Measurements from ENCODE around the gene CGRRF1.

The CGRRF1 gene

GRCh38 chr14:54509546-54510501 is at the start of gene CGRRF1:
CGRRF1 (plus strand) TSS chr14:54509906; CDS start chr14:54509960, 54 bp downstream.
- H3K4me3 ChIP-seq (ENCODE audit: low read depth in 1 of 2, low read length in 2 of 2), result peak within 1 kb of the TSS; percentile 96 to 97
- peak within 1 kb of the TSS; percentile 92 for H3K9ac ChIP-seq (ENCODE audit: low read depth in 1 of 2, low read length in 2 of 2)
- H3K27me3 ChIP-seq (ENCODE audit: control insufficient read depth in 1 of 2, insufficient read depth in 2 of 2, low read length in 2 of 2), result no peaks in the 10 kb centered on the region
- H3K9me3 ChIP-seq (ENCODE audit: control insufficient read depth in 1 of 2, low read length in 2 of 2), result no peaks in the 10 kb centered on the region
- H3K36me3 ChIP-seq (ENCODE audit: control insufficient read depth in 1 of 2, insufficient read depth in 2 of 2, low read length in 2 of 2), result no peaks in the 10 kb centered on the region
- peak within 1 kb of the TSS; percentile 54 for H3K27ac ChIP-seq (ENCODE audit: low read depth, low read length)
- peaks cover 13 to 15% of the 10 kb centered on the region in 2 donors for H3K4me1 ChIP-seq (ENCODE audit: control insufficient read depth in 1 of 2, insufficient read depth in 2 of 2, low read length in 2 of 2)

- Histone ChIP-seq H3K4me3 (ENCODE audit: low read depth in 1 of 2, low read length in 2 of 2) (no peak overlapping the region), H3K27me3 (ENCODE audit: control insufficient read depth in 1 of 2, insufficient read depth in 2 of 2, low read length in 2 of 2) (no peaks in the 10 kb centered on the region), H3K9ac (ENCODE audit: low read depth in 1 of 2, low read length in 2 of 2) (no peak overlapping the region), H3K36me3 (ENCODE audit: control insufficient read depth in 1 of 2, insufficient read depth in 2 of 2, low read length in 2 of 2) (no peaks in the 10 kb centered on the region), H3K27ac (ENCODE audit: low read depth, low read length) (no peak overlapping the region), H3K9me3 (ENCODE audit: control insufficient read depth in 1 of 2, low read length in 2 of 2) (peaks cover 8 to 13% of the 10 kb centered on the region in 2 donors), H3K4me1 (ENCODE audit: control insufficient read depth in 1 of 2, insufficient read depth in 2 of 2, low read length in 2 of 2) (no peaks in the 10 kb centered on the region)
Observed at GRCh38 chr14:54462048-54462447, 47.7 kb upstream of the CGRRF1 start.

GRCh38 chr14:54465654-54466053 is 44.1 kb upstream of the CGRRF1 start:
- Histone ChIP-seq H3K36me3 (ENCODE audit: control insufficient read depth in 1 of 2, insufficient read depth in 2 of 2, low read length in 2 of 2) (no peaks in the 10 kb centered on the region), H3K4me1 (ENCODE audit: control insufficient read depth in 1 of 2, insufficient read depth in 2 of 2, low read length in 2 of 2) (peaks cover 3% of the 10 kb centered on the region in 2 donors), H3K4me3 (ENCODE audit: low read depth in 1 of 2, low read length in 2 of 2) (no peak overlapping the region), H3K9me3 (ENCODE audit: control insufficient read depth in 1 of 2, low read length in 2 of 2) (peaks cover 0 to 13% of the 10 kb centered on the region in 2 donors), H3K27ac (ENCODE audit: low read depth, low read length) (no peak overlapping the region), H3K27me3 (ENCODE audit: control insufficient read depth in 1 of 2, insufficient read depth in 2 of 2, low read length in 2 of 2) (no peaks in the 10 kb centered on the region), H3K9ac (ENCODE audit: low read depth in 1 of 2, low read length in 2 of 2) (no peak overlapping the region)

GRCh38 chr14:54467280-54467679 is 42.4 kb upstream of the CGRRF1 start:
- no peak overlapping the region for H3K4me3 ChIP-seq (ENCODE audit: low read depth in 1 of 2, low read length in 2 of 2)
- H3K36me3 ChIP-seq (ENCODE audit: control insufficient read depth in 1 of 2, insufficient read depth in 2 of 2, low read length in 2 of 2), result no peaks in the 10 kb centered on the region
- H3K9me3 ChIP-seq (ENCODE audit: control insufficient read depth in 1 of 2, low read length in 2 of 2), result peaks cover 0 to 13% of the 10 kb centered on the region in 2 donors
- H3K4me1 ChIP-seq (ENCODE audit: control insufficient read depth in 1 of 2, insufficient read depth in 2 of 2, low read length in 2 of 2), result peaks cover 8 to 12% of the 10 kb centered on the region in 2 donors
- H3K27ac ChIP-seq (ENCODE audit: low read depth, low read length), result no peak overlapping the region
- H3K9ac ChIP-seq (ENCODE audit: low read depth in 1 of 2, low read length in 2 of 2), result no peak overlapping the region
- H3K27me3 ChIP-seq (ENCODE audit: control insufficient read depth in 1 of 2, insufficient read depth in 2 of 2, low read length in 2 of 2), result no peaks in the 10 kb centered on the region

- H3K4me3 ChIP-seq (ENCODE audit: low read depth in 1 of 2, low read length in 2 of 2), result no peak overlapping the region
- no peak overlapping the region for H3K9ac ChIP-seq (ENCODE audit: low read depth in 1 of 2, low read length in 2 of 2)
- peaks cover 0 to 13% of the 10 kb centered on the region in 2 donors for H3K9me3 ChIP-seq (ENCODE audit: control insufficient read depth in 1 of 2, low read length in 2 of 2)
- H3K36me3 ChIP-seq (ENCODE audit: control insufficient read depth in 1 of 2, insufficient read depth in 2 of 2, low read length in 2 of 2), result peaks cover 0 to 4% of the 10 kb centered on the region in 2 donors
- no peaks in the 10 kb centered on the region for H3K27me3 ChIP-seq (ENCODE audit: control insufficient read depth in 1 of 2, insufficient read depth in 2 of 2, low read length in 2 of 2)
- no peak overlapping the region for H3K27ac ChIP-seq (ENCODE audit: low read depth, low read length)
- H3K4me1 ChIP-seq (ENCODE audit: control insufficient read depth in 1 of 2, insufficient read depth in 2 of 2, low read length in 2 of 2), result peaks cover 8 to 12% of the 10 kb centered on the region in 2 donors
Observed at GRCh38 chr14:54470701-54471100, 39.0 kb upstream of the CGRRF1 start.

GRCh38 chr14:54471641-54472040 is 38.1 kb upstream of the CGRRF1 start:
- Histone ChIP-seq H3K27ac (ENCODE audit: low read depth, low read length) (no peak overlapping the region), H3K36me3 (ENCODE audit: control insufficient read depth in 1 of 2, insufficient read depth in 2 of 2, low read length in 2 of 2) (peaks cover 0 to 7% of the 10 kb centered on the region in 2 donors), H3K27me3 (ENCODE audit: control insufficient read depth in 1 of 2, insufficient read depth in 2 of 2, low read length in 2 of 2) (no peaks in the 10 kb centered on the region)

GRCh38 chr14:54472315-54472714 is 37.4 kb upstream of the CGRRF1 start:
- Histone ChIP-seq H3K9ac (ENCODE audit: low read depth in 1 of 2, low read length in 2 of 2) (no peak overlapping the region), H3K4me1 (ENCODE audit: control insufficient read depth in 1 of 2, insufficient read depth in 2 of 2, low read length in 2 of 2) (peaks cover 8 to 12% of the 10 kb centered on the region in 2 donors), H3K9me3 (ENCODE audit: control insufficient read depth in 1 of 2, low read length in 2 of 2) (peaks cover 0 to 7% of the 10 kb centered on the region in 2 donors), H3K36me3 (ENCODE audit: control insufficient read depth in 1 of 2, insufficient read depth in 2 of 2, low read length in 2 of 2) (peaks cover 0 to 7% of the 10 kb centered on the region in 2 donors), H3K27me3 (ENCODE audit: control insufficient read depth in 1 of 2, insufficient read depth in 2 of 2, low read length in 2 of 2) (no peaks in the 10 kb centered on the region), H3K4me3 (ENCODE audit: low read depth in 1 of 2, low read length in 2 of 2) (no peak overlapping the region), H3K27ac (ENCODE audit: low read depth, low read length) (no peak overlapping the region)

More at GRCh38 chr14:54471641-54472040, 38.1 kb upstream of the CGRRF1 start:
- Histone ChIP-seq H3K9me3 (ENCODE audit: control insufficient read depth in 1 of 2, low read length in 2 of 2) (peaks cover 0 to 13% of the 10 kb centered on the region in 2 donors), H3K4me1 (ENCODE audit: control insufficient read depth in 1 of 2, insufficient read depth in 2 of 2, low read length in 2 of 2) (peaks cover 8 to 12% of the 10 kb centered on the region in 2 donors), H3K9ac (ENCODE audit: low read depth in 1 of 2, low read length in 2 of 2) (no peak overlapping the region), H3K4me3 (ENCODE audit: low read depth in 1 of 2, low read length in 2 of 2) (no peak overlapping the region)

- Histone ChIP-seq H3K4me1 (ENCODE audit: control insufficient read depth in 1 of 2, insufficient read depth in 2 of 2, low read length in 2 of 2) (peaks cover 8 to 12% of the 10 kb centered on the region in 2 donors), H3K27ac (ENCODE audit: low read depth, low read length) (no peak overlapping the region), H3K9me3 (ENCODE audit: control insufficient read depth in 1 of 2, low read length in 2 of 2) (no peaks in the 10 kb centered on the region), H3K9ac (ENCODE audit: low read depth in 1 of 2, low read length in 2 of 2) (no peak overlapping the region), H3K36me3 (ENCODE audit: control insufficient read depth in 1 of 2, insufficient read depth in 2 of 2, low read length in 2 of 2) (peaks cover 8 to 23% of the 10 kb centered on the region in 2 donors), H3K4me3 (ENCODE audit: low read depth in 1 of 2, low read length in 2 of 2) (no peak overlapping the region), H3K27me3 (ENCODE audit: control insufficient read depth in 1 of 2, insufficient read depth in 2 of 2, low read length in 2 of 2) (no peaks in the 10 kb centered on the region)
Observed at GRCh38 chr14:54474232-54474793, 35.4 kb upstream of the CGRRF1 start.

GRCh38 chr14:54475187-54475899 is 34.4 kb upstream of the CGRRF1 start:
- Histone ChIP-seq H3K27ac (ENCODE audit: low read depth, low read length) (no peak overlapping the region), H3K9me3 (ENCODE audit: control insufficient read depth in 1 of 2, low read length in 2 of 2) (no peaks in the 10 kb centered on the region), H3K4me1 (ENCODE audit: control insufficient read depth in 1 of 2, insufficient read depth in 2 of 2, low read length in 2 of 2) (peaks cover 8 to 12% of the 10 kb centered on the region in 2 donors), H3K9ac (ENCODE audit: low read depth in 1 of 2, low read length in 2 of 2) (no peak overlapping the region), H3K4me3 (ENCODE audit: low read depth in 1 of 2, low read length in 2 of 2) (no peak overlapping the region), H3K36me3 (ENCODE audit: control insufficient read depth in 1 of 2, insufficient read depth in 2 of 2, low read length in 2 of 2) (peaks cover 8 to 29% of the 10 kb centered on the region in 2 donors), H3K27me3 (ENCODE audit: control insufficient read depth in 1 of 2, insufficient read depth in 2 of 2, low read length in 2 of 2) (no peaks in the 10 kb centered on the region)

Measured in duodenal mucosa (tissue), 2 donors.